Astrocyte of the spinal cord (primary cell): ENCODE results near the gene NOS1AP.

Experiments used
- DNase-seq: peaks from one replicate; pipeline ENCODE4 v3.0.0; 2011; ENCODE audit warnings: low read depth, low spot score
- H3K4me3 ChIP-seq: 2 replicates; pipeline ENCODE4 v1.5.1; 2011; ENCODE audit warnings: low read depth, mild to moderate bottlenecking, low read length, moderate library complexity
- CTCF ChIP-seq: IDR thresholded peaks from 2 replicates; pipeline ENCODE4 v1.5.1; 2012; ENCODE audit warnings: low read depth, mild to moderate bottlenecking, low read length, inconsistent platforms
- in situ Hi-C: cut with HindIII; loops from 2 replicates; pipeline ENCODE4 v1.10.0; 2017; ENCODE audit warnings: low sequenced_read_pairs

NOS1AP gene

GRCh38 chr1:162361349-162361748 is 291.9 kb downstream of the NOS1AP start:
- in situ Hi-C loops, result no loop called here
- TF ChIP-seq CTCF, result no peak
- DNase-seq, result no peak
- H3K4me3 ChIP-seq, result no peak overlapping the region

- in situ Hi-C loops, result no loop called here
- H3K4me3 ChIP-seq, result no peak overlapping the region
- no peak for DNase-seq
- TF ChIP-seq CTCF, result no peak
These were observed 294.3 kb downstream of the NOS1AP start for GRCh38 chr1:162363823-162364222.

- in situ Hi-C loops, result no loop called here
- DNase-seq, result peak; percentile 19
- no peak for TF ChIP-seq CTCF
- no peak overlapping the region for H3K4me3 ChIP-seq
These were observed 295.0 kb downstream of the NOS1AP start for GRCh38 chr1:162364498-162364897.

- no peak for DNase-seq
- TF ChIP-seq CTCF, result no peak
- in situ Hi-C loops, result no loop called here
- H3K4me3 ChIP-seq, result no peak overlapping the region
These were observed 296.0 kb downstream of the NOS1AP start for GRCh38 chr1:162365284-162366020.

GRCh38 chr1:162366149-162366548 is 296.7 kb downstream of the NOS1AP start:
- no peak overlapping the region for H3K4me3 ChIP-seq
- in situ Hi-C loops, result no loop called here
- TF ChIP-seq CTCF, result no peak
- DNase-seq, result no peak

- no peak for DNase-seq
- TF ChIP-seq CTCF, result no peak
- no peak overlapping the region for H3K4me3 ChIP-seq
- in situ Hi-C loops, result no loop called here
These were observed 297.2 kb downstream of the NOS1AP start for GRCh38 chr1:162366671-162367070.
